ENCODE results near the gene GOLGA8B.
"Not testable (repeated sequence)": the region's sequence is repeated elsewhere in the genome, so short reads cannot be mapped to it uniquely, and the experiment has no call there.

The GOLGA8B gene

GRCh38 chr15:34591306-34591705 is 7.9 kb upstream of the GOLGA8B start:
- DNase-seq, result no peak

DNA sequence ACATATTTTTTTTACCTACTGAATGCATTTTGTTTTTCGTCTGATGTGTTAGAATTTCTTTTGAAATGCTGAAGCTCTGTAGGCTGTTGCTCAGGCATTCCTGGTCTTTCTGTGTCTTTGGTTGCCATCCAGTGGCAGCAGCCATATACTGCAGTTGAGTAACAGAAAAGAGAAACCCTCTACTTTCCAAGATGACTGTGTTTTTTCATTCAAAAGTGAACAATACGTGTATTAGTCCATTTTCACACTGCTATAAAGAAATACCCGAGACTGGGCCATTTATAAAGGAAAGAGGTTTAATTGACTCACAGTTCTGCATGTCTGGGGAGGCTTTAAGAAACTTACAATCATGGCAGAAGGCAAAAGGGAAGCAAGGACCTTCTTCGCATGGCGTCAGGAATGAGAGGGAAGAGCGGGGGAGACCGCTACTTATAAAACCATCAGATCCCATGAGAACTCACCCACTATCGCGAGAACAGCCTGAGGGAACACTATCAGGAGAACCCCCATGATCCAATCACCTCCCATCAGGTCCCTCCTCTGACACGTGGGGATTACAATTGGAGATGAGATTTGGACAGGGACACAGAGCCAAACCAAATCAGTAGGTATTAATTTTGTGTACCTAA is 4.7 kb upstream of the GOLGA8B start:
- DNase-seq, result peak; percentile 68

GRCh38 chr15:34585966-34586365 is 2.5 kb upstream of the GOLGA8B start:
- DNase-seq, result not testable (repeated sequence)

- DNase-seq, result no peak
Observed at GRCh38 chr15:34584996-34585395, 1.5 kb upstream of the GOLGA8B start.

DNA sequence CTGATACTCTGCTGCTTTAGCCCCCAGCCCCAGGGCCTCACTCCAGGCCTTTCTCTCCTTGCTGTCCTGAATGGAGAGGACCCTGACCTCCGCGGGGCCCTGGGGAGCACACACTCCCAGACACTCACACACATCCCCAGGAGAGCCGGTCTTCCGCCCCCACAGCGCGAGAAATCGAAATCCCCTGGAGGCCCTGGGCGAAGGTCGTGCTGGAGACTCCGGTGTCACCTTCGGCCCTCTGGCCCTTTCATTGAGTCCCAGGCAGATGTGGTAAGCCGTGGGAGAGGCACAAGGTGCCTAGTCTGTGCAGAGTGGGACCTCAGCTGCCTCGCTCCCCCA is 848 bp upstream of the GOLGA8B start:
- DNase-seq, result no peak

DNA sequence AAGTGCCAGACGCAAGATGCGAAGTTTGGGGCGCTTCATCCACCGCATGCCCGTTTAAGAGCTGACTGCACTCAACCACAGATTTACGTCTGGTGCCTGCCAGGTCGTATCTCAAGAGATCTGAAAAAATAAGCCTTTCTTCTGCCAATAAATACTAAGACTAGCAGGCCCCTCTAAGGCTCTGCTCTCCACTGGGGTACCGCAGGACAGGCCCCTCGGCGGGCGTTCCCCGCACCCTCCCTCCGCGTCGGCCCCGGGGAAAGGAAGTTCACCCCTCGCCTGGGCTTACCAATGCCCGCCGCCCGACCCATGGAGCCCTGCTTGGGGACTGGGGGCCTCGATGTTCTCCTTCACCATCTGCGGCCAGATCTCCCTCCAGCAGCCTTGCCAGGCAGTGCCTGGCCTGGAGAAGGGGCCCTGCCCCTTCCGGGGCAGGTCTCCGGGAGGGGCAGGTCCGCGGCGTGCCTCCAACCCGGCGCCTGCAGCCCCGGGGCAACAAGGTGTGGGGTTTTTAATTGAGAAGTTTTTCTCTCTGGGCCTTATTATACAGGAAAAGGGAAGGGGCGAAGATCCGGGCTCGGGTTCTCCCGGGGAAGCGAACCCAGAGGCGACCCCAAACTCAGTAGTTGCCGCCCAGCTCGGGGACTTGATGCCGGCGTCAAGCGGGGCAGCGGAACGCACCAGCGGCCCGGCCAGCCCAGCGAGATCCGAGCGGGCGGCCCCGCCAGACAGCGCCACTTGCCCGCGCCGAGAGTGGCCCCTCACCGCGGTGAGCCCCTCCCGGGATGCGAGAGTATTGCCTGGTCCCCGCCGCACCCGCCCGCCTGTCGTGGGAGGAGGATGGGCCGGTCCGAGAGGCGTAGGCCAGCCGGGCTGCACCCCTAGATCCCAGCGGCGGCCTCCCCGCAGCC is 735 bp downstream of the GOLGA8B start:
- DNase-seq, result peak; percentile 49

DNA sequence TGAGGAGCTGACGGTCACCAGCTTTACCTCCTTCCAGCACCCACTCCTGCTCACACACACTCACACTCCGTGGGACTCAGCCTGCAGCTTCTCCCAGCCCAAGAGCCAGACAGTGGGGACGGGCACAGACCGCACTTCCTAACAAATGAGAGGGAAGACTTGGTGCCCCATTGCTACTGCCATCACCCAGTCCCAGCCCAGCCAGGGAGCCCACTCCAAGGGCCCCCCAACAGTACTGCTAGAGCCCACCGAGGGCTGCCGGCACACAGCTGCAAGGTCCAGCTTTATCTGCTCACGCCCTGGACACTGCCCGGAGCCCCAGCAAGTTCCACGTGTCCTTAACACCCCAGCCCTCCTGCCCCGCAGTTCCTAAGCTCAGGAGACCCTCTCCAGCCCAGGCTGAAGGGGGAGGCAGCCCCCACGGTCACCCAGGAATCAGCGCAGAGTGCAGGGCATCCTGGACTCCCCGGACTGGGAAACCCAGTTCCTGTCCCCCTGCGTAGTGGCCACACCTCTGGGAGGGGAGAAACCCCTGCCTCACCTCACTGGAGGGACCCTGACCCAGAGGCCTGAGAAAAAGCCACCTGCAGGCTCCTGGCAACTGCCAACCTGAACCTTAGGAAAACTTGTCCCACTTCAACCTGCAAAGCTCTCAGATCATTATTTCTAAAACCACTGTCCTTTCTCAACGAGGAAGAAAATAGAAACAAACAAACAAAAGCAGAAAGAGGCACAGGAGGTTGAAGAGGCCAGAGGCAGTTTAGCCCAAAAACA is 1.6 kb downstream of the GOLGA8B start:
- not testable (repeated sequence) for DNase-seq

DNA sequence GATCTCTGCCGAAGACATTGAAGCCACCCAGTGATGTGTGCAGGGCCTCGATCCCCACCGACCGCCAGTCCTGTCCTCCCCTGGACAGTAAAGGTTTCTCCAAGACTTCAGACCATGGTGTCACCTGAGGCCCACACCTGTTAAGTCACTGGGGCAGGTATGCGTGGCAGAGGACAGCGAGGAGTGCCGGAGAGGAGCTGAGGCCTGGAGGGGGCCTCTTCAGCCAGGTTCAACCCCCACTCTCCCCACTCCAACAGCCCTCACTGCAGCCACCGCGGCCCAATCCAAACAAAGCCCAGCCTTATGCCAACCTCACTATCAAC is 2.4 kb downstream of the GOLGA8B start:
- DNase-seq, result no peak

GRCh38 chr15:34580251-34581042 is 3.0 kb downstream of the GOLGA8B start:
- DNase-seq, result not testable (repeated sequence)

- no peak for DNase-seq
Observed at GRCh38 chr15:34578283-34578674, 5.2 kb downstream of the GOLGA8B start.

GRCh38 chr15:34577658-34578282 is 5.7 kb downstream of the GOLGA8B start:
- DNase-seq, result not testable (repeated sequence)

DNA sequence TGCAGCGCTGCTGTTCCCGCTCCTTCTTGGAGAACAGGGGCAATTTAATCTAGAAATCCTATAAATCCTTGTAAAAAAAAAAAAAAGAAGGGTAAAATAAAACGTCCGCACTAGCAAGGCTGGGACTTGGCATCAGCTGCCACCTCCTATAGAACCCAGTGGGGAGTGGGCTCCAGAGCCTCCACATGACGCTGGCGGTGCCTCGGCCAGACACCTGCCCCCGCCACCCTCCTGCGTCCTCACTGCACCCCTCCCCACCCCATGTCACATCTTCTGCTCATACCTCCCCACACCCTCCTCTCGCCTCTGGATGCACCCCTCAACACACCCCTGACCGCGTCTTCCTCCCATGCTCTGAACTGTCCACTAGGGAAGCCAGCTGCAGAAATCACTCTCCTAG is 8.4 kb downstream of the GOLGA8B start:
- DNase-seq, result not testable (repeated sequence)

- not testable (repeated sequence) for DNase-seq
Observed at GRCh38 chr15:34572921-34573320, 10.5 kb downstream of the GOLGA8B start.

GRCh38 chr15:34572019-34572641 is 11.3 kb downstream of the GOLGA8B start:
- not testable (repeated sequence) for DNase-seq

- not testable (repeated sequence) for DNase-seq
Observed at GRCh38 chr15:34569670-34570396, 13.6 kb downstream of the GOLGA8B start.

DNA sequence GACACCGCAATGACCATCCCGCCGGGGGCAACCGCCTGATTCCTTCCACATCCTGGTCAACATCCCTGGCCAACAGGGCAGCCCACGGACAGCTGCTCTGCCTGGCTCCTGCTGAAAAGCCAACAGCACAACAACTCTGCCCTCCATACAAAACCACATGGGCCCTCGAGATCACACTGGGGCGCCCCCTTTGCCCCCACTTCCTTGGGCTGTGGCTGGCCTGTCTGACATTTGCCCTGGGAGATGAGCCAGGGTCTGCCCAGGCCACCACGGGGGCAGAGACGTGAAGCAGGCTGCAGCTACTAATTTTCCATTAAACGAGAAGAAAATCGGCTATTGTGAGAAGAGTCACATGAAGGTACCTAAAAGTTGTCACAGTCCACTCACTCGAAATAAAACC is 16.3 kb downstream of the GOLGA8B start:
- DNase-seq, result not testable (repeated sequence)

DNA sequence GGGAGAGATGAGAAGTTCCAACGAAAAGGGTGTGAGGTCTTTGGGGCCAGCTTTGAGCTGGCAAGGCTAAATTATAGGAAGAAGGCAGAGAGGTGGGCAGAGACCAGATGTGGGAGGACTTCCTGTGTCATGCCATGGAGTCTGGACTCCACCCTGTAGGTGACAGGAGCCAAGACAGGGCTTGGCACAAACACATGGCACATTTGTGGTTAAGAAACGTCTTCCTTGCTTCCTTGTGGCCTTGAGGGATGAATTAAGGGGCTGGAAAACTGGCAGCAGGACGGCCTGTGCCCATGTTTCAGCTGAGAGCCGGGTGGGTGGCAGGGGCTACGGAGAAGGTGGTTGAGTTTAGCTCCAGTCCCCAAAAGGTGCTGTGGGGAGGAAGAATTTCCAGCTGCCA is 18.7 kb downstream of the GOLGA8B start:
- not testable (repeated sequence) for DNase-seq

- DNase-seq, result not testable (repeated sequence)
Observed at GRCh38 chr15:34560814-34561213, 22.6 kb downstream of the GOLGA8B start.

DNA sequence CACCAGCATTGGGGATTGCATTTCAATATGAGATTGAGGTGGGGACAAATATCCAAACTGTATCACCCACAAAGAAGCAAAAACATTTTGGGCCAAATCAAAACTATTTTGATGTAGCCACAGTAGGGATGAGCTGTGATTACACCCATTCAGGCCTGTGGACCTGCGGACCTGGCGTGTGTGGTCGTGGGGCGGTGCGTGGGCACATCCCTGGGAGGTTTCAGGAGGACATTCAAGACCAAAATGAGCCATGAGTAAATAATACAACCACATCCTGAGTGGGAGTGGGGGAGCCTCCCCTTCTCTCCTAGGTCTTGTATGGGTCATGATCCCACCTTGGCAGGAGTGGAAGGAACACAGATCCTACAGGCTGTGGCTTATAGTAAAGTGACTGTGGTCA is 23.7 kb downstream of the GOLGA8B start:
- not testable (repeated sequence) for DNase-seq

DNA sequence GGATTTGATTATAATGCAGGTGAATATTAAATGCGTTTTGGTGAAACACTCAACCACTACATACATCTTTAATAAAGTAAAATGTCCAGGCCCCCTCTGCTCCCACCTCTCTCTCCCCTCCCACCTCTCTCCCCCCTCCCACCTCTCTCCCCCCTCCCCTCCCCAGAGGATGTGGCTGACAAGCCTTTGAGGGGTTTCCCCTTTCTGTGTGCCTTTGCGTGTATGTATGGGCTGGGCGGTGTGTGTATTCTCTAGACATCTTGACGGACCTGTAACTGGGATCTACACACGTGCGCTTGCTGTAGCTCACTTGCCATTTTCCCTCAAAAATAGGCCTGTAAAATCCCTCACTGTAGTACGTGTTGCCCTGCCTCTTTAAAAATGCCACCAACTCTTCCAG is 28.3 kb downstream of the GOLGA8B start:
- DNase-seq, result not testable (repeated sequence)

DNA sequence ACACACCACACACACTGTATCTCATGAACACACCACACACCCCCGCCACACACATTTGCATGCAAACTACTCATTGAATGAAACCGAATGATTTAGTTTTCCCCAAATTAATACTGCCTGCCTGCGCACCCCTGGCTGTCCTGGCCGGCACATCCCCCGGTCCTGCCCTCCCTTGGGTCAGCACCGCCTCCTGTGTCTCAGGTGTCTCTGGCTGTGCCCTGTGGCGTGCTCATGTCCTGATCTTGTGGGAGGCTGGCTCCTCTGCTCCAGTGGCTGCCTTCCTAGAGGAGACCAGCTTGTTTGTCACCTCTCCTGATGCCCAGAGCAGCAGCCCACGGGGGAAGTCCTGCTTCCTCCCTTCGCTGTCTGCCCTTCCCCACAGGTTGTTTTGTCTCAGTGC is 28.7 kb downstream of the GOLGA8B start:
- not testable (repeated sequence) for DNase-seq
